ENCODE measurements around the gene KRTAP10-8.

- TF ChIP-seq CTCF (conservative IDR thresholded peaks at IDR 0.05; ENCODE audit: low read depth, low read length): no peak
- no peak for TF ChIP-seq USF2 (IDR thresholded peaks at IDR 0.05; ENCODE audit: low read depth, low read length)
- TF ChIP-seq POLR2A (IDR thresholded peaks at IDR 0.05; ENCODE audit: low read depth, low read length): no peak
- TF ChIP-seq RFX5 (IDR thresholded peaks at IDR 0.05; ENCODE audit: low read depth, low read length): no peak
- TF ChIP-seq MAFK (IDR thresholded peaks at IDR 0.05; ENCODE audit: low read depth, low read length): no peak
- TF ChIP-seq SMC3 (IDR thresholded peaks at IDR 0.05; ENCODE audit: low read depth, low read length): no peak
- TF ChIP-seq FOS (IDR thresholded peaks at IDR 0.05; ENCODE audit: low read depth, low read length): no peak
- TF ChIP-seq ELK1 (IDR thresholded peaks at IDR 0.05; ENCODE audit: borderline replicate concordance, low read depth, low read length): no peak
These were observed 31.9 kb downstream of the KRTAP10-8 start for GRCh38 chr21:44643741-44644310.

All from IMR-90 (cell line).